COR-L47 (cell line): ENCODE results near the gene KRTAP5-3.
"Not testable (repeated sequence)": the region's sequence is repeated elsewhere in the genome, so short reads cannot be mapped to it uniquely, and the experiment has no call there.

Experiments
- DNase-seq: peaks from one replicate; lab custom pipeline; 2025; lab: John Stamatoyannopoulos, UW

The KRTAP5-3 gene

GRCh38 chr11:1582909-1583308 is 25.4 kb downstream of the KRTAP5-3 start:
- not testable (repeated sequence) for DNase-seq

- DNase-seq = no peak
Observed at GRCh38 chr11:1581976-1582375, 26.3 kb downstream of the KRTAP5-3 start.

- DNase-seq = no peak
Observed at GRCh38 chr11:1576825-1577224, 31.4 kb downstream of the KRTAP5-3 start.

GRCh38 chr11:1575756-1576155 is 32.5 kb downstream of the KRTAP5-3 start:
- DNase-seq = not testable (repeated sequence)

- no peak for DNase-seq
Observed at GRCh38 chr11:1574933-1575242, 33.4 kb downstream of the KRTAP5-3 start.

GRCh38 chr11:1574238-1574932 is 33.9 kb downstream of the KRTAP5-3 start:
- peak; percentile 82 for DNase-seq

GRCh38 chr11:1573903-1574237 is 34.4 kb downstream of the KRTAP5-3 start:
- peak; percentile 68 for DNase-seq

- peak; percentile 59 for DNase-seq
Observed at GRCh38 chr11:1573077-1573902, 35.0 kb downstream of the KRTAP5-3 start.

GRCh38 chr11:1572197-1573076 is 35.8 kb downstream of the KRTAP5-3 start, which contains the start of gene DUSP8:
DUSP8 (minus strand) TSS chr11:1572271; CDS start chr11:1565826, 6,445 bp downstream.
- DNase-seq = peak; percentile 85

GRCh38 chr11:1571760-1572196 is 36.5 kb downstream of the KRTAP5-3 start:
- DNase-seq = no peak

GRCh38 chr11:1570896-1571759 is 37.1 kb downstream of the KRTAP5-3 start:
- DNase-seq = peak; percentile 66

GRCh38 chr11:1570531-1570895 is 37.8 kb downstream of the KRTAP5-3 start:
- no peak for DNase-seq

- DNase-seq = no peak
Observed at GRCh38 chr11:1570001-1570453, 38.2 kb downstream of the KRTAP5-3 start.

- DNase-seq = no peak
Observed at GRCh38 chr11:1569251-1569780, 38.9 kb downstream of the KRTAP5-3 start.

GRCh38 chr11:1568441-1568911 is 39.8 kb downstream of the KRTAP5-3 start:
- peak; percentile 98 for DNase-seq

- DNase-seq = no peak
Observed at GRCh38 chr11:1567721-1568100, 40.6 kb downstream of the KRTAP5-3 start.

- DNase-seq = no peak
Observed at GRCh38 chr11:1567052-1567720, 41.1 kb downstream of the KRTAP5-3 start.

- no peak for DNase-seq
Observed at GRCh38 chr11:1566381-1567051, 41.7 kb downstream of the KRTAP5-3 start.

- DNase-seq = no peak
Observed at GRCh38 chr11:1565904-1566247, 42.4 kb downstream of the KRTAP5-3 start.
